Endodermal cell (in vitro differentiated cells): ENCODE results near the gene DDX43. TPM values are rescaled to one million over a fixed set of nuclear protein-coding genes. Genes with fewer than 3 reads are reported as not detected.
A peak's percentile ranks its signal among the peaks of the same experiment; 100 is the strongest.

ENCODE experiments used
- DNase-seq: peaks from one replicate; pipeline ENCODE4 v3.0.0-alpha.2; 2017
- H3K27ac ChIP-seq: 2 replicates; pipeline ENCODE4 v1.5.1; 2013; ENCODE audit warnings: mild to moderate bottlenecking, low read depth, low read length, moderate library complexity
- H3K27me3 ChIP-seq: 2 replicates; pipeline ENCODE4 v1.6.1; 2013; ENCODE audit warnings: mild to moderate bottlenecking, low read length, moderate library complexity; ENCODE audit not compliant: insufficient read depth, control insufficient read depth, poor library complexity, severe bottlenecking
- H3K36me3 ChIP-seq: 2 replicates; pipeline ENCODE4 v1.7.0; 2013; ENCODE audit warnings: mild to moderate bottlenecking, low read length, moderate library complexity; ENCODE audit not compliant: control insufficient read depth, insufficient read depth
- H3K4me1 ChIP-seq: one replicate; pipeline ENCODE4 v1.7.0; 2013; ENCODE audit warnings: low read length; ENCODE audit not compliant: control insufficient read depth, insufficient read depth
- H3K4me3 ChIP-seq: 2 replicates; pipeline ENCODE4 v1.5.1; 2013; ENCODE audit warnings: mild to moderate bottlenecking, low read length, moderate library complexity
- H3K9ac ChIP-seq: 2 replicates; pipeline ENCODE4 v1.6.1; 2013; ENCODE audit warnings: mild to moderate bottlenecking, low read length, moderate library complexity; ENCODE audit not compliant: poor library complexity, severe bottlenecking; ENCODE audit errors: extremely low read depth
- H3K9me3 ChIP-seq: 2 replicates; pipeline ENCODE4 v1.6.1; 2013; ENCODE audit warnings: mild to moderate bottlenecking, low read length, moderate library complexity; ENCODE audit not compliant: control insufficient read depth
- H3K27ac Mint-ChIP-seq: 2 replicates; pipeline ENCODE4 v1.8.0; 2020; ENCODE audit warnings: mixed read lengths
- H3K27me3 Mint-ChIP-seq: 2 replicates; pipeline ENCODE4 v1.8.0; 2021; ENCODE audit warnings: mild to moderate bottlenecking, mixed read lengths; ENCODE audit not compliant: insufficient read depth
- H3K36me3 Mint-ChIP-seq: 2 replicates; pipeline ENCODE4 v1.8.0; 2020; ENCODE audit warnings: low read depth, mixed read lengths
- H3K4me1 Mint-ChIP-seq: 2 replicates; pipeline ENCODE4 v1.8.0; 2020; ENCODE audit warnings: mixed read lengths
- H3K4me3 Mint-ChIP-seq: 2 replicates; pipeline ENCODE4 v1.8.0; 2020; ENCODE audit warnings: mild to moderate bottlenecking, moderate library complexity, mixed read lengths
- H3K9me3 Mint-ChIP-seq: 2 replicates; pipeline ENCODE4 v1.8.0; 2020; ENCODE audit warnings: mild to moderate bottlenecking, mixed read lengths
- WGBS, 2 experiments: methylation state at CpG; one replicate each; pipeline versions ENCODE4 v1.1.5 to v1.1.7; 2013; ENCODE audit warnings: missing lambda C conversion rate in 2 of 2, mixed read lengths in 1 of 2; ENCODE audit not compliant: insufficient coverage in 1 of 2, insufficient read length in 1 of 2; 5-methylcytosine and 5-hydroxymethylcytosine counted together
- total RNA-seq, 2 donors: library from RNA; stranded (reverse); fragmentation: NEBNext Ultra II Directional in 1 of 2; extraction: Animal tissue kit (Norgen Biotek cat#: 25700) in 1 of 2; gene quantifications; 2 replicates in 1 of 2; 3 replicates in 1 of 2; pipeline ENCODE4 v1.2.1, GENCODE V29; 2021
- TF ChIP-seq, protein P1 (sequence below): fragments of 200-600 bp; sonication (generic); conservative IDR thresholded peaks from 2 replicates; pipeline ENCODE4 v1.5.0; 2021; ENCODE audit warnings: antibody characterized with exemption, mild to moderate bottlenecking

DDX43 gene
- total RNA-seq, 2 donors from 2014 or later = not detected

DNA sequence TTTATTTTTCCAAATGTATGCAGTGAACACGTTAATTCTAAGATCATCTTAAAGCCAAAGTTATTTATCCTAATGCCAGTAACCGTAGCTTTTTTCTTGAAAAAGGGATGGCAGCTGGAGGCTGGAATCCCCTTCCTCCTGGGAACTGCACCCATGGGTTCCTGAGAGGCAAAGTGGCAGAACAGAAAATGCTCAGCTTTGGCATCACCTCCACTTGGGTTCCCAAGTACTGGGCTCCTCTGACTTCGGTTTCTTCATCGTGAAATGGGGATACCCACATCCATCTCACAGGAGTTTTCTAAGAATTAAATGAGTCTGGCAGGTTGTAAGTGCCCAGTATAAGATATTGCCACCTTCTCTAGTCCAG is 6.2 kb upstream of the DDX43 start:
- no peak for DNase-seq
- WGBS, 2 experiments = 53 to 100% methylated on average over 2 to 4 of the region's 4 CpGs
- H3K9me3 ChIP-seq = no peaks in the 10 kb centered on the region
- H3K27ac ChIP-seq = no peak overlapping the region
- H3K9ac ChIP-seq = no peak overlapping the region
- H3K9me3 Mint-ChIP-seq = no peaks in the 10 kb centered on the region
- TF ChIP-seq, protein P1, sequence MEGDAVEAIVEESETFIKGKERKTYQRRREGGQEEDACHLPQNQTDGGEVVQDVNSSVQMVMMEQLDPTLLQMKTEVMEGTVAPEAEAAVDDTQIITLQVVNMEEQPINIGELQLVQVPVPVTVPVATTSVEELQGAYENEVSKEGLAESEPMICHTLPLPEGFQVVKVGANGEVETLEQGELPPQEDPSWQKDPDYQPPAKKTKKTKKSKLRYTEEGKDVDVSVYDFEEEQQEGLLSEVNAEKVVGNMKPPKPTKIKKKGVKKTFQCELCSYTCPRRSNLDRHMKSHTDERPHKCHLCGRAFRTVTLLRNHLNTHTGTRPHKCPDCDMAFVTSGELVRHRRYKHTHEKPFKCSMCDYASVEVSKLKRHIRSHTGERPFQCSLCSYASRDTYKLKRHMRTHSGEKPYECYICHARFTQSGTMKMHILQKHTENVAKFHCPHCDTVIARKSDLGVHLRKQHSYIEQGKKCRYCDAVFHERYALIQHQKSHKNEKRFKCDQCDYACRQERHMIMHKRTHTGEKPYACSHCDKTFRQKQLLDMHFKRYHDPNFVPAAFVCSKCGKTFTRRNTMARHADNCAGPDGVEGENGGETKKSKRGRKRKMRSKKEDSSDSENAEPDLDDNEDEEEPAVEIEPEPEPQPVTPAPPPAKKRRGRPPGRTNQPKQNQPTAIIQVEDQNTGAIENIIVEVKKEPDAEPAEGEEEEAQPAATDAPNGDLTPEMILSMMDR = no peak
- H3K36me3 ChIP-seq = no peaks in the 10 kb centered on the region
- H3K4me1 ChIP-seq = no peaks in the 10 kb centered on the region
- H3K27me3 ChIP-seq = no peaks in the 10 kb centered on the region
- H3K4me3 ChIP-seq = peak overlapping the region; percentile 86
- H3K27me3 Mint-ChIP-seq = peaks cover 4% of the 10 kb centered on the region
- peak overlapping the region; percentile 73 for H3K4me3 Mint-ChIP-seq
- no peak overlapping the region for H3K27ac Mint-ChIP-seq
- peaks cover 2% of the 10 kb centered on the region for H3K4me1 Mint-ChIP-seq
- no peaks in the 10 kb centered on the region for H3K36me3 Mint-ChIP-seq

DNA sequence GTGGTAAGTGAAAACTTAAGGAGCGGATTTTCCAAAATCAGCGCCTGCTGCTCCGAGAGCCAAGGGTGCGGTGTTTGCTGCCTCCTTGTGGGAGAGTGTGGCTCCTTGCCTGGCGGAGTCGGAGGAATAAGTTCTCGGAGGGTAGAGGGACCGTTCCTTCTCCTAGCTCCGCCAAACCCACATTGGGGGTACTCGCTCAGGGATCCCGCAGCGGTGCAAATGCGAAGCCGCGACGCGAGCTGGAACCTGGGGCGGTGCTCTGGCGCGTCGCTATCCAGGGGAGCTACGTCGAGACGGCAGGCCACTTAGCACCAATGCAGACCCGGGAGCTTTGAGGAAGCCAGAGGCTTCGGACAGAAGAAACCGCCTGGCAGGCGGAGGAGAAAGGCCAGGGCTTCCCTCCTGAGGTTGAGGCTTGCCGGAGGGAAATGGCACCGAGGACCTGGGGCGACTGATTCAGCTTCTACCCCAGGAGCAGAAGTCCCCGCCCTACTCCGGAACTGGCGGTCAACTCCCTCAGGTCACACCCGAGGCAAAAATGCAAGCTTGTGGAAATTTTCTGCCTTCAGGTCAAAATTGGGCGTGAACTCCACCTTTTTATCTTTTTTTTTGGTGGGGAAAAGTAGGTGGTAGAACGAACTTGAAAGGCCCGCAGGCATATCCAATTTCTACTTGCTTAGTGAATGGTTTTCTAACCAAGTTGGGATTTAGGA is 5.7 kb upstream of the DDX43 start:
- Histone ChIP-seq H3K9me3 (no peaks in the 10 kb centered on the region), H3K27me3 (no peaks in the 10 kb centered on the region), H3K4me1 (no peaks in the 10 kb centered on the region), H3K27ac (no peak overlapping the region), H3K4me3 (peak overlapping the region; percentile 86), H3K36me3 (no peaks in the 10 kb centered on the region), H3K9ac (peak overlapping the region; percentile 44)
- H3K4me3 Mint-ChIP-seq = peak overlapping the region; percentile 73
- H3K9me3 Mint-ChIP-seq = peaks cover 2% of the 10 kb centered on the region
- DNase-seq = peak; percentile 94
- H3K4me1 Mint-ChIP-seq = peaks cover 2% of the 10 kb centered on the region
- 5 to 8% methylated on average over 15 to 38 of the region's 38 CpGs for WGBS, 2 experiments
- peak overlapping the region; percentile 91 for H3K27ac Mint-ChIP-seq
- no peaks in the 10 kb centered on the region for H3K36me3 Mint-ChIP-seq
- peaks cover 4% of the 10 kb centered on the region for H3K27me3 Mint-ChIP-seq
- TF ChIP-seq, protein P1 = peak; percentile 87

DNA sequence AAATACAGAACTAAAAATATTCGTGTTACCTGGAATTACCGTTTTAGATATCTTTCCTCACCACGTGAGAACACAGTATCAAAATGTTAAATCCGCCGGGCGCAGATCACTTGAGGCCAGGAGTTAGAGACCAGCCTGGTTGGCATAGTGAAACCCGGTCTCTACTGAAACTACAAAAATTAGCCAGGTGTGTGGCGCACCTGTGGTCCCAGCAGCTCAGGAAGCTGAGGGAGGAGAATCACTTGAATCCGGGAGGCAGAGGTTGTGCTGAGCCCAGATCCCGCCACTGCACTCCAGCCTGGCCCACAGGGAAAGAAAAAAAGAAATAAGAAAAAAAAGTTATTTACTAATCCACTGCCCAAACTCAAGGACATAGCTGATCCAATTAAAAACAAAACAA is 4.8 kb upstream of the DDX43 start:
- TF ChIP-seq, protein P1 = no peak
- Histone ChIP-seq H3K36me3 (no peaks in the 10 kb centered on the region), H3K4me1 (no peaks in the 10 kb centered on the region), H3K4me3 (no peak overlapping the region), H3K9me3 (no peaks in the 10 kb centered on the region), H3K27me3 (no peaks in the 10 kb centered on the region), H3K27ac (no peak overlapping the region), H3K9ac (no peak overlapping the region)
- Mint-ChIP-seq H3K4me1 (peaks cover 2% of the 10 kb centered on the region), H3K27ac (no peak overlapping the region), H3K4me3 (peak overlapping the region; percentile 73), H3K9me3 (peaks cover 4% of the 10 kb centered on the region), H3K27me3 (peaks cover 4% of the 10 kb centered on the region), H3K36me3 (no peaks in the 10 kb centered on the region)
- WGBS, 2 experiments = 90 to 93% methylated on average over 8 to 10 of the region's 10 CpGs
- no peak for DNase-seq
